RWPE1 (cell line): Measurements from ENCODE around the gene C22orf39.
A peak's percentile ranks its signal among the peaks of the same experiment; 100 is the strongest.

Source experiments
- CTCF ChIA-PET: fragments of 350-600 bp; sonication (Branson Sonifier 250); formaldehyde crosslinking; extraction: SDS; loops from one replicate; lab custom pipeline; 2021; lab: Yijun Ruan, JAX
- POLR2A ChIA-PET: fragments of 400-600 bp; formaldehyde crosslinking; extraction: SDS; loops from one replicate; lab custom pipeline; 2020; ENCODE audit warnings: antibody characterized with exemption; ENCODE audit not compliant: low non-redundant PET; lab: Yijun Ruan, JAX
- DNase-seq: peaks from one replicate; pipeline ENCODE4 v3.0.0; 2012; ENCODE audit warnings: low spot score
- H3K27ac ChIP-seq: fragments of 450-650 bp; 2 replicates; pipeline ENCODE4 v1.5.1; 2017
- TF ChIP-seq, protein P1 (sequence below): fragments of 450-650 bp; conservative IDR thresholded peaks from 2 replicates; pipeline ENCODE4 v1.5.1; 2017; ENCODE audit warnings: low read depth, mild to moderate bottlenecking

The C22orf39 gene

DNA sequence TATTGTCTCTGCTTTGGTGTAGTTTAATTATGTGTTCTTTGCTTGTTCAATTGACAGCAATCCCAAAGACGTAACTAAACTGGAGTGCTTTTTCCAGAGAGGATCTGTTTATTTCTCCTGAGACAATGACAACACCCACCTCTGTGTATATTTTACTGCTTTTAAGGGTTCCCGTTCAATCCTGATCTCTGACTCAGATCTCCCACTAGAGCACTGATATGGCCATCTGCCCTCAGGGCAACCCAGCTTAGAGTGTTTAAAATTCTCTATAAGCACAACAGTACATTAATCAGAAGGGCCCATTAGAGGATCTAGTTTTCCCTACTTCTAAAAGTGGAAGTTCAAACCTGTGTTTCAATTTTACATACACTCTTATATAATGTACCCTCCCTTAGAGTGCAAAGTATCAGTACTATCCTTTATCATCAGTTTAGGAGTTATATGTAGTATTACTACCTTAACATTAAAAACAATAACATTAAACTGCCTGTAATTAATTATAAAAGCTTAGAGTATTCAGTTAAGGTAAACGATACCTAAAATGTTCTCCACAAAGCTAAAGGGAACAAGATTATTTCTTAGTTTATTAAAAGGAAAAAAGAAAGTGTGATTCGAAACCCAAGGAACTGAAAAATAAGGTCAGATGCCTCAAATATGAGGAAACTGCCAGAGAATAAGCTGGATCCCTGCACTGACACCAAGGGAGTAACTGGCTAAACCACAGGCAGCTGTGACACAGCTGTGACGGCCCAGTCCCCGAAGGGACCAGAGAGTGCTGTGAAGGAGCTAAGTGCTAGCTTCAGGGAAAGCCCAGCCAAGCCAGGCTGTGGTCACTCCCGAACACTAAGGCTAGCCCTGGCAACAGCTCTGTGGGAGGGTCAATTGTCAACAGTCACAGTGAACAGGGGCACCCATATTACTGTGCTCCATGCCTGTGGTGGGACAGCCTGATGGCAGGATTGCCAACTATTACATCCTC is 16.3 kb upstream of the C22orf39 start:
- no peak overlapping the region; the same call in 1 of the 2 replicates for H3K27ac ChIP-seq
- ChIA-PET POLR2A (no interaction called here), CTCF (no interaction called here)
- TF ChIP-seq, protein P1, sequence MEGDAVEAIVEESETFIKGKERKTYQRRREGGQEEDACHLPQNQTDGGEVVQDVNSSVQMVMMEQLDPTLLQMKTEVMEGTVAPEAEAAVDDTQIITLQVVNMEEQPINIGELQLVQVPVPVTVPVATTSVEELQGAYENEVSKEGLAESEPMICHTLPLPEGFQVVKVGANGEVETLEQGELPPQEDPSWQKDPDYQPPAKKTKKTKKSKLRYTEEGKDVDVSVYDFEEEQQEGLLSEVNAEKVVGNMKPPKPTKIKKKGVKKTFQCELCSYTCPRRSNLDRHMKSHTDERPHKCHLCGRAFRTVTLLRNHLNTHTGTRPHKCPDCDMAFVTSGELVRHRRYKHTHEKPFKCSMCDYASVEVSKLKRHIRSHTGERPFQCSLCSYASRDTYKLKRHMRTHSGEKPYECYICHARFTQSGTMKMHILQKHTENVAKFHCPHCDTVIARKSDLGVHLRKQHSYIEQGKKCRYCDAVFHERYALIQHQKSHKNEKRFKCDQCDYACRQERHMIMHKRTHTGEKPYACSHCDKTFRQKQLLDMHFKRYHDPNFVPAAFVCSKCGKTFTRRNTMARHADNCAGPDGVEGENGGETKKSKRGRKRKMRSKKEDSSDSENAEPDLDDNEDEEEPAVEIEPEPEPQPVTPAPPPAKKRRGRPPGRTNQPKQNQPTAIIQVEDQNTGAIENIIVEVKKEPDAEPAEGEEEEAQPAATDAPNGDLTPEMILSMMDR = no peak
- no peak for DNase-seq

DNA sequence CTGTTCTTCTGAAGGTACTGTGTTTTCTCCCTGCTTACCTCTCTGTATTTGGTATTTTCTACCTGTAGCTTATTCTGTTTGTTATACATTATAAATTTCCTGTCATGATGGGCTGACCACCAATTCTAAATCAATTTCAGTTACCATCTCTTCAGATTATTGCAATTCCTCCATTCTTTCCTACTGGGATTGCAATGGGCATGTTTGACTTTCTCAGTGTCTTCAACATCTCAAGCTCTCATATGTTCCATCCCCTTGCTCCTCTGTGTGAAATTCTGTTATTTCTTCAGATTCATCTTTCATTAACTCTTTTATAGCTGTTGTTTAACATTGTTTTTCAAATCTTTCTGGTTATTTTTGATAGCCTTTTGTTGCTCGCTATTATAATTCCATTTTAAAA is 15.5 kb upstream of the C22orf39 start:
- TF ChIP-seq, protein P1 = no peak
- H3K27ac ChIP-seq = no peak overlapping the region
- no peak for DNase-seq
- POLR2A ChIA-PET = no interaction called here
- CTCF ChIA-PET = no interaction called here

DNA sequence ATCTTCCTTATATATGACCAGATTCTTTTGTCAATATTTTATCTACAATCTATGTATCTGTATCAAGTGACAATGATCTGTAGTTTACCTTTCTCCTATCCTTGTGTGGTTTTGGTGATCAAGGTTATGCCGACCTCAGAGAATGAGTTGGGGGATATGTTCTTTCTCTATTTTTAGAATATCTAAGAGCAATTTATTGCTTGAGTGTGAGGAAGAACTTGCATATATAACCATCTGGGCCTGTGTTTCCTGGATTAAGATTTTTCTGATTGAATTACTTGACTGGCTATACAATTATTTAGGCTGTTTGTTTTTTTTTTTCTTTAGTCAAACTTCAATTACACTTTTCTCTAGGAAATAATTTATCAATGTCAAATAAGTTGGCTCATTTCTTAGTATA is 14.0 kb upstream of the C22orf39 start:
- CTCF ChIA-PET = no interaction called here
- DNase-seq = no peak
- no peak overlapping the region for H3K27ac ChIP-seq
- TF ChIP-seq, protein P1 = no peak
- POLR2A ChIA-PET = no interaction called here

DNA sequence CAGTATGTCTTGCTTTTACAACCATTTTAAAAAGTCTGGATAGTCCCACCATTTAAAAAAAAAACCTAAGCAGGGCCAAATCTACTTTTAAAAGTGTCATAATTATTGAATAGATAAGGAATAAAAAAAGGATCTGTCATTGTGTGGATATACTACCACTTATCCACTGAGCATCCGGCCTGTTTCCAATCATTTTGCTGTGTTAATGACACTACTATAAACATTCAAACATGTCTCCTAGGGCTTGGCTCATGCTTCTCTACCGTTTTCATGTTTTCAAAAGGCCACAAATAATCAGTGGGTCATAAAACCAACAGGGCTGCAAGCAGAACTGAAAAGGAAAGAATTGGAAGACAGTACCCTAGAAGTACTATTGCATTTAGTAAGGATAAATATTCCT is 12.5 kb upstream of the C22orf39 start:
- H3K27ac ChIP-seq = no peak overlapping the region
- TF ChIP-seq, protein P1 = no peak
- ChIA-PET POLR2A (no interaction called here), CTCF (interaction anchor here (0.5 kb wide), 1 partner anchor 157 kb away, joined by 3 read pairs; no protein-coding TSS in a partner anchor)
- DNase-seq = no peak

DNA sequence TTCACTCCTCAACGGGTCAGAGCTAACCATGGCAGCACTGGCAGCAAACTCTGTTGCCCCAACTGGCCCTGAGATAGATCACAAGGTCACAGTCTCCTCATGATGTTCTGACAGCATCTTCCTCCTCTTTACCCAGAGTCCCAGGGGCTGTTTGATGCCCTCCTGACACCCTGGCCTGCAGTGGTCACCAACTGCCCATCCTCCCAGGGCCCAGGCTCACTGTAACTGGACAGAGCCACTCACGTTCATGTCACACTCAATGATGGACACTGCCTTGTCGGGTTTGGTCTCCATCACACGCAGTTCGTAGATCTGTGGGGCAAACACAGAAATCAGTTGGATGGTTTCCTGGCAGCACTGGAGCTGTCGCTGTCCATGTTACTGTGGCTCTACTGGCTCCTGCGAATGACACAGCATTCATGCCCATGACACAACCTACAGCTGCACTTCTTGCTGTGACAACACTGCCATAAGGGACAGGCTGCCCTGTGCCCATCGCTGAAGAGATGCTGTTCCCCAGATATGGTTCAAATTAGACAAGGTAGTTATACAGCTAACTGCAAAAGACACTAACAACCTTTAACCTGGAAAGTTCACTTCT is 10.4 kb upstream of the C22orf39 start:
- TF ChIP-seq, protein P1 = no peak
- no peak for DNase-seq
- ChIA-PET POLR2A (no interaction called here), CTCF (no interaction called here)
- peak overlapping the region; percentile 11; the same call in 1 of the 2 replicates for H3K27ac ChIP-seq

DNA sequence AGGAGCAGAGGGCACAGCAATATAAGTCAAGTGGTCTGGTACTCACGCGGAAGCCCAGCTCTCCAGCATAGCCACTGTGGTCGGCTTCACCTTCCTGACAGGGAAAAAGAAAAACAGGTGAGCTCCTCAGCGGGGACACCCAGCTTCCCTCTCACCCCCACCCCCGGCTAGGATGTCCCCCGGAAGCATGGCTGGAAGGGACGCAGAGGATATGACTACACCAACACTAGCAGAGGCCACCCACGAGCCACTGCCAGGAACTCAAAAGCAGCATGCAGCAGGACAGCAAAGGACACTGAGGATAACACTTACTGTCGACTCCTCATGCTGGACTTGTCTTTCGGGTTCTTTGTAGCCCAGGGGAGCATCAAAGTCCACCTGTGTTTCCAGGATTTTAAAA is 9.0 kb upstream of the C22orf39 start:
- CTCF ChIA-PET = no interaction called here
- DNase-seq = no peak
- TF ChIP-seq, protein P1 = no peak

More for the DNA sequence above, 9.0 kb upstream of the C22orf39 start:
- POLR2A ChIA-PET = no interaction called here
- H3K27ac ChIP-seq = peak overlapping the region; percentile 69; the same call in 1 of the 2 replicates
